ENCODE results near the gene NHSL1. TPM values are rescaled to one million over a fixed set of nuclear protein-coding genes. Genes with fewer than 3 reads are reported as not detected.
"Not testable (repeated sequence)": the region's sequence is repeated elsewhere in the genome, so short reads cannot be mapped to it uniquely, and the experiment has no call there.

NHSL1 gene
- total RNA-seq, 1 experiment from 2014 or later = 10.4 TPM

- not testable (repeated sequence) for DNase-seq (ENCODE audit: low spot score)
Observed at GRCh38 chr6:138425256-138425655, 74.0 kb downstream of the NHSL1 start.

GRCh38 chr6:138424004-138424904, 75.0 kb downstream of the NHSL1 start:
- no peak for DNase-seq (ENCODE audit: low spot score)

GRCh38 chr6:138422861-138423260, 76.4 kb downstream of the NHSL1 start:
- no peak for DNase-seq (ENCODE audit: low spot score)

GRCh38 chr6:138421608-138422007, 77.7 kb downstream of the NHSL1 start:
- no peak for DNase-seq (ENCODE audit: low spot score)

- DNase-seq (ENCODE audit: low spot score) = no peak
Observed at GRCh38 chr6:138421089-138421488, 78.2 kb downstream of the NHSL1 start.

- no peak for DNase-seq (ENCODE audit: low spot score)
Observed at GRCh38 chr6:138420356-138420755, 78.9 kb downstream of the NHSL1 start.

- DNase-seq (ENCODE audit: low spot score) = no peak
Observed at GRCh38 chr6:138419766-138420165, 79.5 kb downstream of the NHSL1 start.

- no peak for DNase-seq (ENCODE audit: low spot score)
Observed at GRCh38 chr6:138418118-138418742, 81.1 kb downstream of the NHSL1 start.

GRCh38 chr6:138417493-138418117, 81.7 kb downstream of the NHSL1 start:
- no peak for DNase-seq (ENCODE audit: low spot score)

- no peak for DNase-seq (ENCODE audit: low spot score)
Observed at GRCh38 chr6:138416206-138416605, 83.1 kb downstream of the NHSL1 start.

- DNase-seq (ENCODE audit: low spot score) = no peak
Observed at GRCh38 chr6:138415125-138415524, 84.2 kb downstream of the NHSL1 start.

GRCh38 chr6:138410972-138411880, 88.1 kb downstream of the NHSL1 start:
- DNase-seq (ENCODE audit: low spot score) = peak; percentile 86

GRCh38 chr6:138410048-138410735, 89.1 kb downstream of the NHSL1 start:
- no peak for DNase-seq (ENCODE audit: low spot score)

- no peak for DNase-seq (ENCODE audit: low spot score)
Observed at GRCh38 chr6:138406443-138406842, 92.9 kb downstream of the NHSL1 start.

GRCh38 chr6:138405816-138406413, 93.4 kb downstream of the NHSL1 start:
- no peak for DNase-seq (ENCODE audit: low spot score)

- DNase-seq (ENCODE audit: low spot score) = no peak
Observed at GRCh38 chr6:138404666-138405337, 94.5 kb downstream of the NHSL1 start.

- peak; percentile 81 for DNase-seq (ENCODE audit: low spot score)
Observed at GRCh38 chr6:138403801-138404665, 95.3 kb downstream of the NHSL1 start, which contains the start of gene HEBP2. Gene HEBP2, plus strand, starts transcription at chr6:138404223. Its CDS starts 273 bp downstream, at chr6:138404496.

GRCh38 chr6:138403324-138403800, 95.9 kb downstream of the NHSL1 start:
- peak; percentile 6 for DNase-seq (ENCODE audit: low spot score)

- DNase-seq (ENCODE audit: low spot score) = no peak
Observed at GRCh38 chr6:138402838-138403187, 96.5 kb downstream of the NHSL1 start.

All from A172 (cell line).